ENCODE data around the gene KIF20B.

KIF20B gene

GRCh38 chr10:89734616-89735015 lies 33.2 kb downstream of the KIF20B start:
- no peak for TF ChIP-seq EZH2phosphoT487 (conservative IDR thresholded peaks at IDR 0.05; ENCODE audit: low read length)
- no peak for TF ChIP-seq CTCF (IDR thresholded peaks at IDR 0.05; ENCODE audit: insufficient read depth, low read length, poor library complexity, severe bottlenecking)
- no peak overlapping the region for H3K9ac ChIP-seq (ENCODE audit: low read length)

GRCh38 chr10:89738551-89739209 lies 37.3 kb downstream of the KIF20B start:
- Histone ChIP-seq H3K9me3 (ENCODE audit: insufficient read depth, low read length) (no peaks in the 10 kb centered on the region), H3K4me2 (ENCODE audit: low read depth, low read length, poor library complexity, severe bottlenecking) (peak overlapping the region; percentile 44), H3K36me3 (ENCODE audit: low read length) (peaks cover 66% of the 10 kb centered on the region), H3K27ac (ENCODE audit: low read depth, low read length) (peak overlapping the region; percentile 55), H3K9ac (ENCODE audit: low read length) (no peak overlapping the region), H4K20me1 (ENCODE audit: low read depth, low read length) (no peaks in the 10 kb centered on the region), H3K27me3 (ENCODE audit: low read length) (no peaks in the 10 kb centered on the region), H3K4me3 (ENCODE audit: insufficient read depth, low read length, poor library complexity, severe bottlenecking) (peak overlapping the region; percentile 13), H3K79me2 (ENCODE audit: insufficient read depth, low read length) (peaks cover 4% of the 10 kb centered on the region; the same call in 1 of the 2 replicates), H3K9me2 (replicated peaks; ENCODE audit: insufficient read depth, low read length) (no peaks in the 10 kb centered on the region), H2AFZ (ENCODE audit: low read depth, low read length, severe bottlenecking) (no peak overlapping the region), H3F3A (ENCODE audit: insufficient read depth) (peaks cover 22% of the 10 kb centered on the region)
- no peak for TF ChIP-seq EZH2phosphoT487 (conservative IDR thresholded peaks at IDR 0.05; ENCODE audit: low read length)

More at GRCh38 chr10:89734616-89735015, 33.2 kb downstream of the KIF20B start:
- Histone ChIP-seq H3K9me2 (replicated peaks; ENCODE audit: insufficient read depth, low read length) (no peaks in the 10 kb centered on the region), H3K36me3 (ENCODE audit: low read length) (peaks cover 83% of the 10 kb centered on the region), H2AFZ (ENCODE audit: low read depth, low read length, severe bottlenecking) (no peak overlapping the region), H3F3A (ENCODE audit: insufficient read depth) (peaks cover 25% of the 10 kb centered on the region), H3K27me3 (ENCODE audit: low read length) (no peaks in the 10 kb centered on the region), H3K9me3 (ENCODE audit: insufficient read depth, low read length) (no peaks in the 10 kb centered on the region), H4K20me1 (ENCODE audit: low read depth, low read length) (no peaks in the 10 kb centered on the region), H3K4me3 (ENCODE audit: insufficient read depth, low read length, poor library complexity, severe bottlenecking) (no peak overlapping the region), H3K4me2 (ENCODE audit: low read depth, low read length, poor library complexity, severe bottlenecking) (no peak overlapping the region), H3K27ac (ENCODE audit: low read depth, low read length) (no peak overlapping the region), H3K79me2 (ENCODE audit: insufficient read depth, low read length) (peaks cover 4% of the 10 kb centered on the region; the same call in 1 of the 2 replicates)

- Histone ChIP-seq H3K4me3 (ENCODE audit: insufficient read depth, low read length, poor library complexity, severe bottlenecking) (no peak overlapping the region), H3K27me3 (ENCODE audit: low read length) (no peaks in the 10 kb centered on the region), H2AFZ (ENCODE audit: low read depth, low read length, severe bottlenecking) (no peak overlapping the region), H3K9me3 (ENCODE audit: insufficient read depth, low read length) (no peaks in the 10 kb centered on the region), H3K9me2 (replicated peaks; ENCODE audit: insufficient read depth, low read length) (no peaks in the 10 kb centered on the region), H3K9ac (ENCODE audit: low read length) (no peak overlapping the region), H4K20me1 (ENCODE audit: low read depth, low read length) (no peaks in the 10 kb centered on the region), H3K27ac (ENCODE audit: low read depth, low read length) (no peak overlapping the region), H3K4me2 (ENCODE audit: low read depth, low read length, poor library complexity, severe bottlenecking) (no peak overlapping the region), H3F3A (ENCODE audit: insufficient read depth) (peaks cover 25% of the 10 kb centered on the region), H3K36me3 (ENCODE audit: low read length) (peaks cover 76% of the 10 kb centered on the region), H3K79me2 (ENCODE audit: insufficient read depth, low read length) (peaks cover 4% of the 10 kb centered on the region; the same call in 1 of the 2 replicates)
- TF ChIP-seq CTCF (IDR thresholded peaks at IDR 0.05; ENCODE audit: insufficient read depth, low read length, poor library complexity, severe bottlenecking): no peak
- no peak for TF ChIP-seq EZH2phosphoT487 (conservative IDR thresholded peaks at IDR 0.05; ENCODE audit: low read length)
Observed at GRCh38 chr10:89741126-89741762, 39.9 kb downstream of the KIF20B start.

- Histone ChIP-seq H3K9ac (ENCODE audit: low read length) (no peak overlapping the region), H3K4me2 (ENCODE audit: low read depth, low read length, poor library complexity, severe bottlenecking) (no peak overlapping the region), H3K79me2 (ENCODE audit: insufficient read depth, low read length) (peaks cover 4% of the 10 kb centered on the region; the same call in 1 of the 2 replicates), H3K9me2 (replicated peaks; ENCODE audit: insufficient read depth, low read length) (no peaks in the 10 kb centered on the region), H3K4me3 (ENCODE audit: insufficient read depth, low read length, poor library complexity, severe bottlenecking) (no peak overlapping the region), H3K9me3 (ENCODE audit: insufficient read depth, low read length) (no peaks in the 10 kb centered on the region), H3K27ac (ENCODE audit: low read depth, low read length) (no peak overlapping the region), H3F3A (ENCODE audit: insufficient read depth) (0 out of 2 replicates have a peak, but pooled peaks cover 5% of the 10 kb centered on the region), H3K27me3 (ENCODE audit: low read length) (no peaks in the 10 kb centered on the region), H2AFZ (ENCODE audit: low read depth, low read length, severe bottlenecking) (no peak overlapping the region), H4K20me1 (ENCODE audit: low read depth, low read length) (no peaks in the 10 kb centered on the region), H3K36me3 (ENCODE audit: low read length) (peaks cover 51% of the 10 kb centered on the region)
- TF ChIP-seq CTCF (IDR thresholded peaks at IDR 0.05; ENCODE audit: insufficient read depth, low read length, poor library complexity, severe bottlenecking): no peak
- no peak for TF ChIP-seq EZH2phosphoT487 (conservative IDR thresholded peaks at IDR 0.05; ENCODE audit: low read length)
Observed at GRCh38 chr10:89744026-89744425, 42.6 kb downstream of the KIF20B start.
